ENCODE results near the gene ZBTB8A. TPM values are rescaled to one million over a fixed set of nuclear protein-coding genes. Genes with fewer than 3 reads are reported as not detected.

Gene ZBTB8A
- total and polyA plus RNA-seq, 10 of the 15 experiments (the other 5 are each of a cell fraction or from before 2014, with no cell fraction given), result 0.48 to 4.7 (median 2.4) TPM

DNA sequence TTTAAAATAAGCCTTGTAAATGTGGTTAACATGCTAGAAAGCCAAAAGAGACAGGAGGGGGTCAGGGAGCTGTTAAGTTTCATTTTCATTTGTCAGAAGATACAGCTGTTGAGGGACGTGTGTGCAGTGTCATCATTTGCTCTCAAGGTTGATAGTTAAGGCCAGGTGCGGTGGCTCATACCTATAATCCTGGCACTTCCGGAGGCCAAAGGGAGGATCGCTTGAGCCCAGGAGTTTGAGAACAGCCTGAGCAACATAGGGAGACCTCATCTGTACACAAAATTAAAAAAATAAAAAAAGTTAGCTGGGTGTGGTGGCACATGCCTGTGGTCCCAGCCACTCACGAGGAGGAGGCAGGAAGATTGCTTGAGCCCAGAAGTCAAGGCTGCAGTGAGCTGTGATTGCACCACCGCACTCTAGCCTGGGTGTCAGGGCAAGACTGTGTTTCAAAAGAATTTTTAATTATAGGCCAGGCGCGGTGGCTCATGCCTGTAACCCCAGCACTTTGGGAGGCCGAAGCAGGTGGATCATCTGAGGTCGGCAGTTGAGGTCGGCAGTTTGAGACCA, 88.5 kb downstream of the ZBTB8A start (continued):
- TF ChIP-seq NFIC (IDR thresholded peaks at IDR 0.05; ENCODE audit: low read depth, low read length) (peak; percentile 29), NR2F1 (conservative IDR thresholded peaks at IDR 0.05) (peak; percentile 77; the same call in 1 of the 2 replicates), BHLHE40 (IDR thresholded peaks at IDR 0.05; ENCODE audit: borderline replicate concordance in 1 of 2, low read depth in 2 of 2, low read length in 1 of 2) (peak; percentile 68 to 85; a peak in 3 of 4 replicates), ZNF592 (IDR thresholded peaks at IDR 0.05) (no peak), ZNF687 (IDR thresholded peaks at IDR 0.05) (peak; percentile 82), BCL3 (IDR thresholded peaks at IDR 0.05; ENCODE audit: borderline replicate concordance, insufficient read depth, low read depth, low read length, poor library complexity, severe bottlenecking) (no peak), CHD4 (IDR thresholded peaks at IDR 0.05) (no peak), ATF7 (IDR thresholded peaks at IDR 0.05; ENCODE audit: low read depth) (peak; percentile 67; the same call in 1 of the 2 replicates)
- TF ChIP-seq, protein P1, sequence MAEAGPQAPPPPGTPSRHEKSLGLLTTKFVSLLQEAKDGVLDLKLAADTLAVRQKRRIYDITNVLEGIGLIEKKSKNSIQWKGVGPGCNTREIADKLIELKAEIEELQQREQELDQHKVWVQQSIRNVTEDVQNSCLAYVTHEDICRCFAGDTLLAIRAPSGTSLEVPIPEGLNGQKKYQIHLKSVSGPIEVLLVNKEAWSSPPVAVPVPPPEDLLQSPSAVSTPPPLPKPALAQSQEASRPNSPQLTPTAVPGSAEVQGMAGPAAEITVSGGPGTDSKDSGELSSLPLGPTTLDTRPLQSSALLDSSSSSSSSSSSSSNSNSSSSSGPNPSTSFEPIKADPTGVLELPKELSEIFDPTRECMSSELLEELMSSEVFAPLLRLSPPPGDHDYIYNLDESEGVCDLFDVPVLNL (IDR thresholded peaks at IDR 0.05; ENCODE audit: low read depth, low read length), result no peak
- TF ChIP-seq, protein P2, sequence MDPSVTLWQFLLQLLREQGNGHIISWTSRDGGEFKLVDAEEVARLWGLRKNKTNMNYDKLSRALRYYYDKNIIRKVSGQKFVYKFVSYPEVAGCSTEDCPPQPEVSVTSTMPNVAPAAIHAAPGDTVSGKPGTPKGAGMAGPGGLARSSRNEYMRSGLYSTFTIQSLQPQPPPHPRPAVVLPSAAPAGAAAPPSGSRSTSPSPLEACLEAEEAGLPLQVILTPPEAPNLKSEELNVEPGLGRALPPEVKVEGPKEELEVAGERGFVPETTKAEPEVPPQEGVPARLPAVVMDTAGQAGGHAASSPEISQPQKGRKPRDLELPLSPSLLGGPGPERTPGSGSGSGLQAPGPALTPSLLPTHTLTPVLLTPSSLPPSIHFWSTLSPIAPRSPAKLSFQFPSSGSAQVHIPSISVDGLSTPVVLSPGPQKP (IDR thresholded peaks at IDR 0.05; ENCODE audit: low read depth, low read length), result 0 out of 2 replicates have a peak, but pooled peaks have one; percentile 44
- TF ChIP-seq, protein P3, sequence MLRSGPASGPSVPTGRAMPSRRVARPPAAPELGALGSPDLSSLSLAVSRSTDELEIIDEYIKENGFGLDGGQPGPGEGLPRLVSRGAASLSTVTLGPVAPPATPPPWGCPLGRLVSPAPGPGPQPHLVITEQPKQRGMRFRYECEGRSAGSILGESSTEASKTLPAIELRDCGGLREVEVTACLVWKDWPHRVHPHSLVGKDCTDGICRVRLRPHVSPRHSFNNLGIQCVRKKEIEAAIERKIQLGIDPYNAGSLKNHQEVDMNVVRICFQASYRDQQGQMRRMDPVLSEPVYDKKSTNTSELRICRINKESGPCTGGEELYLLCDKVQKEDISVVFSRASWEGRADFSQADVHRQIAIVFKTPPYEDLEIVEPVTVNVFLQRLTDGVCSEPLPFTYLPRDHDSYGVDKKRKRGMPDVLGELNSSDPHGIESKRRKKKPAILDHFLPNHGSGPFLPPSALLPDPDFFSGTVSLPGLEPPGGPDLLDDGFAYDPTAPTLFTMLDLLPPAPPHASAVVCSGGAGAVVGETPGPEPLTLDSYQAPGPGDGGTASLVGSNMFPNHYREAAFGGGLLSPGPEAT (IDR thresholded peaks at IDR 0.05; ENCODE audit: low read depth), result peak; percentile 38; the same call in 1 of the 2 replicates
- TF ChIP-seq, protein P4, sequence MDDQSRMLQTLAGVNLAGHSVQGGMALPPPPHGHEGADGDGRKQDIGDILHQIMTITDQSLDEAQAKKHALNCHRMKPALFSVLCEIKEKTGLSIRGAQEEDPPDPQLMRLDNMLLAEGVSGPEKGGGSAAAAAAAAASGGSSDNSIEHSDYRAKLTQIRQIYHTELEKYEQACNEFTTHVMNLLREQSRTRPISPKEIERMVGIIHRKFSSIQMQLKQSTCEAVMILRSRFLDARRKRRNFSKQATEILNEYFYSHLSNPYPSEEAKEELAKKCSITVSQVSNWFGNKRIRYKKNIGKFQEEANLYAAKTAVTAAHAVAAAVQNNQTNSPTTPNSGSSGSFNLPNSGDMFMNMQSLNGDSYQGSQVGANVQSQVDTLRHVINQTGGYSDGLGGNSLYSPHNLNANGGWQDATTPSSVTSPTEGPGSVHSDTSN (IDR thresholded peaks at IDR 0.05; ENCODE audit: insufficient replicate concordance, low read depth, low read length), result peak; percentile 69
